LNCAP (cell line): Measurements from ENCODE around the gene LACRT.

Experiments
- TF ChIP-seq, protein P1 (sequence below): fragments of 450-650 bp; IDR thresholded peaks from 2 replicates; pipeline ENCODE4 v1.5.1; 2017; ENCODE audit warnings: mild to moderate bottlenecking

The LACRT gene

DNA sequence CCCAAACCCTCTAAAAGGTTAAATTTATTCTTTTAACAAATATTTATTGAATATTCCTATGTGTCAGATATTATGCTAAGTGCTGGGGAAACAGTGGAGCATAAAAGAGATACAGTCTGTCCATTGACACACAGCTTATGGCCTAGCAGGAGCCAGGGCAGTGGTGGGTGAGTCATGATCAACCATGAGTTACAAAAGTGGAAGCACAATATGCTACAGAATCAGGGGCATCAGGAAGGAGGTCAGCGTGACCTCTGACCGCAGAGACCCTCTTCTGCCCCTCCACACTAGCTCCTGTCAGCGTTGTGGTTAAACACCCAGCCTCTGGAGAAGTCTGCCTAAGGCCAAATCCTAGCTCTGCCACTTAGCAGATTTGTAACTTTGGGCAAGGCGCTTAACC, 41.6 kb downstream of the LACRT start:
- TF ChIP-seq, protein P1, sequence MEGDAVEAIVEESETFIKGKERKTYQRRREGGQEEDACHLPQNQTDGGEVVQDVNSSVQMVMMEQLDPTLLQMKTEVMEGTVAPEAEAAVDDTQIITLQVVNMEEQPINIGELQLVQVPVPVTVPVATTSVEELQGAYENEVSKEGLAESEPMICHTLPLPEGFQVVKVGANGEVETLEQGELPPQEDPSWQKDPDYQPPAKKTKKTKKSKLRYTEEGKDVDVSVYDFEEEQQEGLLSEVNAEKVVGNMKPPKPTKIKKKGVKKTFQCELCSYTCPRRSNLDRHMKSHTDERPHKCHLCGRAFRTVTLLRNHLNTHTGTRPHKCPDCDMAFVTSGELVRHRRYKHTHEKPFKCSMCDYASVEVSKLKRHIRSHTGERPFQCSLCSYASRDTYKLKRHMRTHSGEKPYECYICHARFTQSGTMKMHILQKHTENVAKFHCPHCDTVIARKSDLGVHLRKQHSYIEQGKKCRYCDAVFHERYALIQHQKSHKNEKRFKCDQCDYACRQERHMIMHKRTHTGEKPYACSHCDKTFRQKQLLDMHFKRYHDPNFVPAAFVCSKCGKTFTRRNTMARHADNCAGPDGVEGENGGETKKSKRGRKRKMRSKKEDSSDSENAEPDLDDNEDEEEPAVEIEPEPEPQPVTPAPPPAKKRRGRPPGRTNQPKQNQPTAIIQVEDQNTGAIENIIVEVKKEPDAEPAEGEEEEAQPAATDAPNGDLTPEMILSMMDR: no peak

DNA sequence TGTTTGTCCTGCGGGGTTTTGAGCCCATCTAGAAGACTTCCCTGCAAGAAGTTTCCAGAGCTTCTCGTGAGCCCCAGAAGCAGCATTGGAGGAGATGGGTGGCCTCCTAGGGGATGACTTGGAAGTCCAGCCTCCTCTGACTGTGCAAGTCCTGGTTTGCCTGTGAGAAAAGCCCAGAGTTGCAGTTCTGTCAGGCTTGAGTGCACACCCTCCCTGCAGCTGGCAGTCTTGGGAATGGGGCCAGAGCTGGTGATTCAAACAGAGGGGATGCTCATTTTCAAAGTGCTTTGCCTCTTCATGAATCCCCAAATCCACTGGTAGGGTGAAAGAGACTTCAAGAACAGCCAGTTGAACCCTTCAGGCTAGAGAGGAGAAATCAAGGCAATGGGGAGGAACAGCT, 42.4 kb downstream of the LACRT start:
- TF ChIP-seq, protein P1: no peak

DNA sequence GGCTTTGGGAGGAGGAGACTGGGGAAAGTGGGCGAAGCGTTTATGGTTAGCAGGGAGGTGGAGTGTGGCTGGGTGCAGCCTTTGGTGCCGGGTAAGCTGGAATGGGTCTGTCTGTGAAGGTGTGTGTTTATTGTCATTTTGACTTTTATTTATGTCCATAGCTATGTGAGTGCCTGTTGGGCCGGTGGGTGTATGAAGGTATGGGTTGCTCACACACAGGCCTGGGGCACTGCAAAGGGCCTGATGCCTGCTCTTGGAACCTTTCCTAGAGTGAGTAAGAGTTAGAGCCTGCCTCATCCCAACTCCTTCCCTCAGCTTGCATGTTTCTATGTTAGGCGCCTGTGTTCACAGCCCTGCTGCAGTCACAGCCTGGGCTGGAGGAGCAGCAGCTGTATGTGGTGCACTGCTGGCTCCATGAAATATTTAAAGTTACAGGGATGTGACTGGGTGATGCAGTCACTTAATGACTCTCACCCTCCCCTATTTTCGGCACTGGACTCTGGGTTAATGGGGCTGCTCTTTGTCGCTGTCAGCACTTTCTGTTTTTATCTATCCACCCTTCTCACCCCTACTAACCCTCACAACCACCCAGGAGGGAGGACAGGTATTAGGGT, 43.6 kb downstream of the LACRT start:
- TF ChIP-seq, protein P1: no peak

DNA sequence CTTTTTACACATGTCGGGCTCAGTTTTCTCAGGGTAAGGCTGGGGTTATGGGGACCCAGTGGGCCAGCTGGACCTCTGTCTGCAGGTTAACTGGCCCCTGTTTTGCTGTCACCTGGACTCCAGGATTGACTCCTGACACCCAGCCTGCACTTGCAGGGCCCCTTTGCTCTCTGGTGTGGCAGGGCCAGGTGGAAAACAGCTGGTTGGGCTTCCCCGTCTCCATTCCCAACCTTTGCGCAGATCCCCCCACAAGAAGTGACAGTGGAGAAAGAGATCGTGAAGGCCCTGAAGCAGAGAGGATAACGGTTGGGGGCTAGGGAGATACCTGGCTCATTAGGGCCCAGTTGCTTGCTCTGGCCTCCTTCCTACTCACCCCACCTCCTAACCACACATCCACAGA, 44.7 kb downstream of the LACRT start:
- TF ChIP-seq, protein P1: no peak

DNA sequence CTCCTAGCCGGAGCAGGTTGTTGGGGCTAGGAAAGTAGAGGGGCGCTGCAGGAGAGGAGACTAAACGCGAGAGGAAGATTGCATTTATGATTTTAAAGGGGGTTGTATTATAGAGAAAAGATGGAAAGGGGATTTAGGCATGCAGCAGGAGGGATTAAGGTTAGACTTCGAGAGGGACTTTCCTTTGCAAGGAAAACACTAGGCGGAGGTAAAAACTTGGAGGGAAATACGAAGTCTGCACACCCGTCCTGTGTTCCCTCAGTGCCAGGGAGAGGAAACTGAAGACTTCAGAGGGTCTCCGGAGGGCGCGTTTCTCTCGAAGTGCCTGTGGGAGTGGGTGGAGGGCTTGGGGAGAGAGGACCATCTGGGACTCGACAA, 45.8 kb downstream of the LACRT start:
- TF ChIP-seq, protein P1: no peak

DNA sequence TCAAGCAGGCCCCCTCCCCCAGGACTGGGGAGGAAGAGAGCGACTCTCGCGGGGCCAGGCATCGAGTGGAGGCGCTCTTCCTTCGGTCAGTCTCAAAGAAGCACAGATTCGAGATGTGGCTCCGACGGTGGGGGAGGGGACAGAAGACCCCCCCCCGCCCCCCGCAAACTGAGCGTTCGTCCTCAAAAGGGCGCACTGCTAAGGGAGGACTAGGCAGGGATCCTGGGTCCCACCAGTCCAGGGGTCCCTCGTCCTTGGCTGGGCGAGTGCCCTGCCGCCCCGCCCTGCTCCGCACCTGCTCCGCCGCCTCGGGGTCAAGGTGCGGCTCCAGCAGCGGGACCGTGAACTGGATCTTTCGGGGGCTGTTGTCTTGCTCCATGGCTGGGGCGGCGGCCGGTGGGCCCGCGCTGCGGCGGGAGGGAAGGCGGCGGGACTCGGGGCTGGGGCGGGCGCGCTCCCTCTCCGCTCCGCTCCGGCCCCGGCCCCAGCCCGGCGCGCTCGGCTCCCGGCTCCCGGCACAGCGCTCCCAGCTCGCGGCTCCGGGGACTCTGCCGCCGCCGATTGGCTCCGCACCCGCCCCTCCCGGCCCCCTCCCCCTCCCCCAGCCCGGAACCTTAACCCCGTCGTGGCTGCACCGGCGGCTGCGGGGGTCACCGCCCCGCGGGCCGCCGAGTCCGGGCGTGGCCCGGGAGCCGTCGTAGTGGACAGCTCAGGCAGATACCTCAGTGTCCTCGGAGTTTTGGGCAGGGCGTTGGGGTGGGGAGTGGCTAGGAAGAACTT, 46.4 kb downstream of the LACRT start, which contains the start of gene PPP1R1A:
TSS of gene PPP1R1A (minus strand) at position 550 of the 780 bp plus-strand sequence. CDS start at position 379, 171 bp downstream.
- TF ChIP-seq, protein P1: no peak

DNA sequence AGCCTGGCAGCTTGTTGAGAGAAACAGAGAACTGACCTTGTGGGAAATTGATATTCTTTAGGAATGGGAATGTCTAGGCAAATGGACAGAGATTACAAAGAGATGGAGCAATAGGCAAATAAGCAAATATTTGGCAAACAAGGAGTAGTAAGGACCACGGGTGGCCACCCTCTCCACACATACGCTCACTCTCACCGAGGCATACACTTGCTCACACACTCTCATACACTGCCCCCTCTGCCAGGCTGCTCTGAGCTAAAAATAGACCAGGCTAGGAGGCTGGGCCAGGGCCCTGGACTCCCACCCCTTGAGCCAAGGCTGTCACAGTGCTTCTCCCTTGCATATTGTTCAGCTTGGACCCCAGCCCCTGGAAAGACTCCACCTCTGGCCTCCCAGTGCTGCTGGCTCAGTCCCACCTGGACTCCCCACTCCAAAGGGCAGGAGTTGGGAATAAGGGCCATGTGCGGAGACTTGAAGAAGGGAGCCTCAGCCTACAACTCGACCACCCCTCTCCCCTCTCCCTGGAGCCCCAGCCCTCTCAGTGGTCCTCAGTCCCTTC, 47.3 kb downstream of the LACRT start:
- TF ChIP-seq, protein P1: no peak
